AG09309 (cell line): Measurements from ENCODE around the gene PPARG.

Experiments
- DNase-seq: peaks from one replicate; pipeline ENCODE4 v3.0.0-alpha.2; 2010; ENCODE audit warnings: low read depth
- H3K4me3 ChIP-seq: 2 replicates; pipeline ENCODE4 v1.5.1; 2011; ENCODE audit warnings: mild to moderate bottlenecking, low read depth, low read length, moderate library complexity; ENCODE audit not compliant: control insufficient read depth
- CTCF ChIP-seq: IDR thresholded peaks from 2 replicates; pipeline ENCODE4 v1.5.1; 2011; ENCODE audit warnings: mild to moderate bottlenecking, low read depth, low read length, inconsistent platforms; ENCODE audit not compliant: insufficient read depth, control insufficient read depth; ENCODE audit errors: missing control alignments

Gene PPARG

DNA sequence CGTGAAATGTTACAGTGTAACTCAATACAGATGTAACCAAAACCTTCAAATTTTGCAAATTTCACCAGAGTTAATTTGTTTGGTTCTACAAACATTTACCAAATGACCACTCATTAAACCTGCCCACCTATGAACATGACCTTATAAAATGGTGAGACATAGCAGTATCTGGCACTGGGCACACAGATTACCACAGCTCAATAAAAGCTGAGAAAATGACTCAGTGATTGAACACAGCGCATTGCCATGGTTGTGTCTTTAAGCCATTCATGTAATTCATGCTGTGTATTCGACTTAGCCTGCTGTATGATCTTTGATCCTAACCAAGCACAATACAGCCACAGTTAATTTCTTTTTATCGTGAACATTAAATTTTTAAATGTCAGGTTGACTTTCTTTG is 11.3 kb downstream of the PPARG start:
- DNase-seq, result peak; percentile 4
- TF ChIP-seq CTCF, result no peak
- H3K4me3 ChIP-seq, result no peak overlapping the region

- no peak for DNase-seq
- no peak for TF ChIP-seq CTCF
- H3K4me3 ChIP-seq, result no peak overlapping the region
These were observed 12.2 kb downstream of the PPARG start for GRCh38 chr3:12301031-12301430.

GRCh38 chr3:12301513-12301912 is 12.6 kb downstream of the PPARG start:
- TF ChIP-seq CTCF, result no peak
- DNase-seq, result no peak

DNA sequence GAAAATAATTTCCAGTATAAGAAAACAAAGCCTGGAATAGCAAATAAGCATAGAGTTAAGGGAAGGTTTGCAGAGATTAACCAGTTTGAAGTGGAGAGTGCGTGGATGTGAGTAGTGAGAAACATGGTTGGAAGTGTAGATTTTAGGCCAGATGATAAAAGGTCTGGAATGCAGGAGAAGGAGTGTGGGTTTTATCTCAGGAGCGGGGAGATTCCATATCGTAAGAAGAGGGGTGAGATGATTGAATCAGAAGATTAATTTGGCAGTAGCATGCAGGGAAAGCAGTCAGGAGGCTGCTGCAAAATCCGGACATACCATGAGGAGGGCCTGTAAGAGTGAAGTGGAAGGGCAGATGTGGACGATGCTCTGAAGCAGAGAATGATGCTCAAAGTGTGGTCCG is 13.7 kb downstream of the PPARG start:
- TF ChIP-seq CTCF, result no peak
- no peak overlapping the region for H3K4me3 ChIP-seq
- no peak for DNase-seq

More at GRCh38 chr3:12301513-12301912, 12.6 kb downstream of the PPARG start:
- no peak overlapping the region for H3K4me3 ChIP-seq

GRCh38 chr3:12303534-12303933 is 14.7 kb downstream of the PPARG start:
- no peak overlapping the region for H3K4me3 ChIP-seq
- TF ChIP-seq CTCF, result no peak
- peak; percentile 51 for DNase-seq

DNA sequence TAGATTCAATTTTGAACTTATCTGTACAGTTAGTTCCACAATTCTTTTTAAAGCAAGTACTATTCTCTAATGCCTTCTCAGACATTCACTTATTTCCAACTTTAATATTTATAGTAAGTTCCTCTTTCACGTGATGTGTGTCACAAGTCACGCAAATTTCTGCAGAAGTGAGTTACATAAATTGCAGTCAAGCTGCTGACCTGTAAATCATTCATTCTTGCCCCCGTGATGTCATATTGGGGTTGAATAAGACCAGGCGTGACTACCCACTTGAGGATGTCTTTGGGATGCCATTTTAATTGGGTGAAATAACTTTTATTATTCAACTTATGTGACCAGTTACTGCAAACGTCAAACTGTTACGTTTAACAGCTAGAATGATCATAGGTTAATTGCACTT is 15.1 kb downstream of the PPARG start:
- no peak for TF ChIP-seq CTCF
- no peak overlapping the region for H3K4me3 ChIP-seq
- no peak for DNase-seq

- no peak for TF ChIP-seq CTCF
- no peak overlapping the region for H3K4me3 ChIP-seq
- no peak for DNase-seq
These were observed 18.3 kb downstream of the PPARG start for GRCh38 chr3:12307136-12307535.
